CD4-positive, alpha-beta T cell (primary cell): ENCODE measurements around the gene HYDIN. TPM values are rescaled to one million over a fixed set of nuclear protein-coding genes. Genes with fewer than 3 reads are reported as not detected.

ENCODE experiments used
- ATAC-seq: fragments of 200-7000 bp; cut with Tn5 transposase; one replicate; pipeline ENCODE4 v1.10.0; 2022; ENCODE audit warnings: mild to moderate bottlenecking; ENCODE audit not compliant: poor library complexity
- CTCF ChIA-PET: fragments of 350-600 bp; sonication (Branson Sonifier 250); formaldehyde crosslinking; loops from one replicate; lab custom pipeline; 2021; ENCODE audit warnings: antibody characterized with exemption, inconsistent platforms; lab: Charles Lee
- POLR2A ChIA-PET: fragments of 350-600 bp; sonication (Branson Sonifier 250); formaldehyde crosslinking; loops from one replicate; lab custom pipeline; 2021; ENCODE audit warnings: antibody characterized with exemption, inconsistent platforms; lab: Charles Lee
- DNase-seq, 14 experiments: peaks; one replicate each; pipeline ENCODE4 v3.0.0-alpha.2; 2013 to 2020; ENCODE audit warnings: mixed read lengths in 2 of 14
- H3K27ac ChIP-seq, 2 donors: one replicate each; pipeline versions ENCODE4 v1.5.1 to v1.7.0; 2013; ENCODE audit warnings: low read length in 2 of 2, low read depth in 1 of 2, mild to moderate bottlenecking in 1 of 2
- H3K27me3 ChIP-seq, 2 experiments: 1 replicate in 1 of 2; 2 replicates in 1 of 2; pipeline versions ENCODE4 v1.6.1 to v1.7.0; 2013; ENCODE audit warnings: low read length in 2 of 2, control low read depth in 1 of 2, mild to moderate bottlenecking in 1 of 2, moderate library complexity in 1 of 2; ENCODE audit not compliant: insufficient read depth in 2 of 2, control insufficient read depth in 1 of 2
- H3K36me3 ChIP-seq: one replicate; pipeline ENCODE4 v1.6.1; 2013; ENCODE audit warnings: low read length, control low read depth; ENCODE audit not compliant: insufficient read depth
- H3K4me1 ChIP-seq: one replicate; pipeline ENCODE4 v1.6.1; 2013; ENCODE audit warnings: low read length, control low read depth; ENCODE audit not compliant: insufficient read depth
- H3K4me3 ChIP-seq: one replicate; pipeline ENCODE4 v1.5.1; 2013; ENCODE audit warnings: mild to moderate bottlenecking, low read length, moderate library complexity
- H3K9me3 ChIP-seq, 2 experiments: 1 replicate in 1 of 2; 2 replicates in 1 of 2; pipeline versions ENCODE4 v1.6.1 to v1.7.0; 2013; ENCODE audit warnings: low read length in 2 of 2, mild to moderate bottlenecking in 2 of 2, control low read depth in 1 of 2, moderate library complexity in 1 of 2; ENCODE audit not compliant: control insufficient read depth in 1 of 2, insufficient read depth in 1 of 2
- H3K27ac Mint-ChIP-seq: one replicate; pipeline ENCODE4 v1.8.0; 2020; ENCODE audit warnings: mixed read lengths
- H3K27me3 Mint-ChIP-seq: one replicate; pipeline ENCODE4 v1.8.0; 2021; ENCODE audit warnings: mixed read lengths
- H3K36me3 Mint-ChIP-seq: one replicate; pipeline ENCODE4 v1.8.0; 2021; ENCODE audit warnings: low read depth, mixed read lengths
- H3K4me1 Mint-ChIP-seq: one replicate; pipeline ENCODE4 v1.8.0; 2021; ENCODE audit warnings: low read depth, mixed read lengths
- H3K4me3 Mint-ChIP-seq: one replicate; pipeline ENCODE4 v1.8.0; 2020; ENCODE audit warnings: mild to moderate bottlenecking, mixed read lengths
- H3K9me3 Mint-ChIP-seq: one replicate; pipeline ENCODE4 v1.8.0; 2020; ENCODE audit warnings: mixed read lengths
- intact Hi-C, 2 experiments: fragments of 100-400 bp; cut with DNase I in 1 of 2; cut with micrococcal nuclease in 1 of 2; formaldehyde crosslinking; loops; one replicate each; pipeline versions ENCODE4 v1.15.1 to v1.9.0; 2023 to 2025; cut with DNase I, micrococcal nuclease
- total RNA-seq, 174 experiments: library from RNA in 2 of 174; stranded (reverse) in 2 of 174; gene quantifications; one replicate each; pipeline ENCODE4 v1.2.3 and lab custom pipeline; 2021 to 2026
- TF ChIP-seq, protein P1 (sequence below): fragments of 200-600 bp; IDR thresholded peaks from one replicate; pipeline ENCODE4 v1.8.0; 2022; ENCODE audit warnings: antibody characterized with exemption, mild to moderate bottlenecking

Gene HYDIN
- total RNA-seq, 2 experiments from 2014 or later = not detected

- H3K9me3 Mint-ChIP-seq = no peaks in the 10 kb centered on the region
- no peaks in the 10 kb centered on the region for H3K36me3 ChIP-seq
Measured at GRCh38 chr16:71246309-71246708, 15.8 kb upstream of the HYDIN start.

GRCh38 chr16:71244521-71244920, 14.0 kb upstream of the HYDIN start:
- Mint-ChIP-seq H3K4me3 (no peak overlapping the region), H3K27ac (no peak overlapping the region), H3K27me3 (peaks cover 5% of the 10 kb centered on the region), H3K36me3 (no peaks in the 10 kb centered on the region), H3K9me3 (no peaks in the 10 kb centered on the region), H3K4me1 (no peaks in the 10 kb centered on the region)
- POLR2A ChIA-PET = no interaction called here
- DNase-seq = no peak
- ATAC-seq = no peak
- H3K4me3 ChIP-seq = no peak overlapping the region
- no peaks in the 10 kb centered on the region for H3K4me1 ChIP-seq
- H3K9me3 ChIP-seq = no peaks in the 10 kb centered on the region
- intact Hi-C loops = no loop called here
- CTCF ChIA-PET = no interaction called here
- H3K36me3 ChIP-seq = no peaks in the 10 kb centered on the region
- H3K27ac ChIP-seq = no peak overlapping the region
- TF ChIP-seq, protein P1, sequence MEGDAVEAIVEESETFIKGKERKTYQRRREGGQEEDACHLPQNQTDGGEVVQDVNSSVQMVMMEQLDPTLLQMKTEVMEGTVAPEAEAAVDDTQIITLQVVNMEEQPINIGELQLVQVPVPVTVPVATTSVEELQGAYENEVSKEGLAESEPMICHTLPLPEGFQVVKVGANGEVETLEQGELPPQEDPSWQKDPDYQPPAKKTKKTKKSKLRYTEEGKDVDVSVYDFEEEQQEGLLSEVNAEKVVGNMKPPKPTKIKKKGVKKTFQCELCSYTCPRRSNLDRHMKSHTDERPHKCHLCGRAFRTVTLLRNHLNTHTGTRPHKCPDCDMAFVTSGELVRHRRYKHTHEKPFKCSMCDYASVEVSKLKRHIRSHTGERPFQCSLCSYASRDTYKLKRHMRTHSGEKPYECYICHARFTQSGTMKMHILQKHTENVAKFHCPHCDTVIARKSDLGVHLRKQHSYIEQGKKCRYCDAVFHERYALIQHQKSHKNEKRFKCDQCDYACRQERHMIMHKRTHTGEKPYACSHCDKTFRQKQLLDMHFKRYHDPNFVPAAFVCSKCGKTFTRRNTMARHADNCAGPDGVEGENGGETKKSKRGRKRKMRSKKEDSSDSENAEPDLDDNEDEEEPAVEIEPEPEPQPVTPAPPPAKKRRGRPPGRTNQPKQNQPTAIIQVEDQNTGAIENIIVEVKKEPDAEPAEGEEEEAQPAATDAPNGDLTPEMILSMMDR = no peak
- H3K27me3 ChIP-seq = no peaks in the 10 kb centered on the region

More at GRCh38 chr16:71246309-71246708, 15.8 kb upstream of the HYDIN start:
- ChIA-PET CTCF (no interaction called here), POLR2A (no interaction called here)
- Mint-ChIP-seq H3K36me3 (no peaks in the 10 kb centered on the region), H3K27me3 (peaks cover 5% of the 10 kb centered on the region), H3K4me1 (no peaks in the 10 kb centered on the region), H3K4me3 (no peak overlapping the region), H3K27ac (no peak overlapping the region)
- Histone ChIP-seq H3K4me3 (no peak overlapping the region), H3K4me1 (no peaks in the 10 kb centered on the region), H3K27ac (no peak overlapping the region), H3K9me3 (no peaks in the 10 kb centered on the region), H3K27me3 (no peaks in the 10 kb centered on the region)
- TF ChIP-seq, protein P1 = no peak
- intact Hi-C loops = no loop called here
- DNase-seq = no peak
- ATAC-seq = no peak

DNA sequence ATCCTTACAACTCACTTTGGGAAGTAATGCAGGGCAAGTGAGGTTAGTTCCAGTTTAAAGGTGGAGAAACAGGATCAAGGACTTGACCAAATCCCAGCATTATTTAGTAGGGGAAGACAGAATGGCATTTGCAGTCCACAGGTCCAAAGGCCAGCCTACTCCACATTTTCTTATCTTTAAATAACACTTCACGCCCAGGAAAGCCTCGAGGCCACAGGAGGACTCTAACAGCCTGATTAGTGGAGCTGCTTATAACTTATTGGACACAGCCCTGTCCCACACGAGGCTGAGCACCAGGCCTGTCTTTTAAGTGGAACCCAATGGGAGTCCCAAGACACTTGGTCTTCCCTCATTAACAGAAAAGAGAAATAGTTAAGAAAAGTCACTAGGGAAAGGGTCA, 12.1 kb upstream of the HYDIN start:
- Mint-ChIP-seq H3K4me1 (no peaks in the 10 kb centered on the region), H3K27me3 (peaks cover 5% of the 10 kb centered on the region), H3K4me3 (no peak overlapping the region), H3K27ac (no peak overlapping the region), H3K36me3 (no peaks in the 10 kb centered on the region), H3K9me3 (no peaks in the 10 kb centered on the region)
- DNase-seq (no peak), ATAC-seq (no peak)
- Histone ChIP-seq H3K4me3 (no peak overlapping the region), H3K27ac (no peak overlapping the region), H3K4me1 (no peaks in the 10 kb centered on the region), H3K9me3 (no peaks in the 10 kb centered on the region), H3K36me3 (no peaks in the 10 kb centered on the region), H3K27me3 (no peaks in the 10 kb centered on the region)
- intact Hi-C loops = no loop called here
- TF ChIP-seq, protein P1 = no peak
- ChIA-PET POLR2A (no interaction called here), CTCF (no interaction called here)
